Fibroblast of villous mesenchyme (primary cell): ENCODE results near the gene MCCC2. TPM values are rescaled to one million over a fixed set of nuclear protein-coding genes. Genes with fewer than 3 reads are reported as not detected.
"Not testable (repeated sequence)": the region's sequence is repeated elsewhere in the genome, so short reads cannot be mapped to it uniquely, and the experiment has no call there.

Experiments used
- DNase-seq: peaks from one replicate; pipeline ENCODE4 v3.0.0-alpha.2; 2010; ENCODE audit warnings: low read depth
- H3K4me3 ChIP-seq: 2 replicates; pipeline ENCODE4 v1.5.1; 2011; ENCODE audit warnings: low read depth, mild to moderate bottlenecking, low read length
- CTCF ChIP-seq: IDR thresholded peaks from 2 replicates; pipeline ENCODE4 v1.5.1; 2012; ENCODE audit warnings: low read depth, mild to moderate bottlenecking, low read length; ENCODE audit not compliant: insufficient read depth
- total RNA-seq: library from RNA; depleted of rRNA; stranded (reverse); fragments of >200 nt; gene quantifications from 2 replicates; pipeline ENCODE4 v1.2.3, GENCODE V29; 2012

MCCC2 gene
- total RNA-seq, 1 donor: 25.9 TPM

DNA sequence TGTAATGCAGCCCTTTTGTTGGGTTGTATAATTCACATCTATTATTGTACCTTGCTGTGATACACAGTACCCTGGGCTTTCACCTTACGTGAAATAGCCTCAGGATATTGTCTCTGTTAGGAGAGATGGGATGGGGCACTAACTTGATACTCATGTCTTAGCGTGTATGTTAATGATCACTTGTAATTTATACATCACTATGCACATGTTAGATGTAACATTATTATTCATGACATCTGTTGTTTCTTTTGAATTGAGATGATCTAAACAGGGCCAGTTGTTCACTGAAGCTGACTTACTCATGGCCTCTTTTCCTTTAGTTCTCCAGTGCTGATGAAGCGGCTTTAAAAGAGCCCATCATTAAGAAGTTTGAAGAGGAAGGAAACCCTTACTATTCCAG is 65.2 kb downstream of the MCCC2 start:
- no peak for TF ChIP-seq CTCF
- DNase-seq: no peak
- no peak overlapping the region for H3K4me3 ChIP-seq

DNA sequence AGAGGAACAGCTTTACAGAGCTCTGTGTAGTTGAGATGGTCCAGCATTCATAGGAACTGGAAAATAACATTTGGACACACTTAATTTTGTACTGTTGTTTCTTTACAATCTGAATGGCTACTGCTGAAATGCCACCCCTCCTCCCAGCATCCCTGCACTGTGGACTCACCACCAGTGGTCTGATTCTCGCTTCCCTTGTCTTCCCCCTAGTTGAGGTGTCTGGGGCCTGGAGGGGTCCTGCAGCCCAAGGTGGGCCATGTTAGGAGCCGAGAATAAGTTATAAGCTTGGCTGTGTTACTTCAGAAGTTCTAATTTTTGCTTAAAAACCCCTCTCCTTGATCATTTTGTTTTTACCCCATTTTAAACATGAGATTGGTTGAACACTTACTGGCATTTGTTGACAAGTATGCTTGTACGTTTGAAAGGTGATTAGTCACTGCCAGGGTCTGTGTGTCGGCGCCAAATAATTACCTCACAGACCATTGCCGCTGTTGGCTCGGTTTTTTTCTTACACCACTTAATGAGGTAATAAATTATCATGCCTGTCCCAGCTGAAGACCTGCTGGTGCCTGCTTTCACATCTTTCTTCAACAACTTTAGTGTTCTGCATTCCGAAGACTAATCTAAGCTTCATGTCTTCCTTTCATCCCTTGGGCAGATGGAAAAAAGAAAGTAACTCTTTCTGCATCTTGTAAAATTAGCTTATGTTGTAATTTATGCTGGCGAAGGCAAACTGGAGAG is 65.8 kb downstream of the MCCC2 start:
- DNase-seq: peak; percentile 32
- H3K4me3 ChIP-seq: no peak overlapping the region
- TF ChIP-seq CTCF: no peak

GRCh38 chr5:71658916-71659662 is 71.9 kb downstream of the MCCC2 start:
- H3K4me3 ChIP-seq: no peak overlapping the region
- no peak for TF ChIP-seq CTCF
- peak; percentile 2 for DNase-seq

GRCh38 chr5:71662381-71662780 is 75.2 kb downstream of the MCCC2 start:
- H3K4me3 ChIP-seq: no peak overlapping the region
- no peak for TF ChIP-seq CTCF
- DNase-seq: no peak

- no peak for DNase-seq
- TF ChIP-seq CTCF: no peak
- H3K4me3 ChIP-seq: no peak overlapping the region
Measured at GRCh38 chr5:71663191-71663969, 76.2 kb downstream of the MCCC2 start.

GRCh38 chr5:71664615-71665014 is 77.5 kb downstream of the MCCC2 start:
- not testable (repeated sequence) for H3K4me3 ChIP-seq

DNA sequence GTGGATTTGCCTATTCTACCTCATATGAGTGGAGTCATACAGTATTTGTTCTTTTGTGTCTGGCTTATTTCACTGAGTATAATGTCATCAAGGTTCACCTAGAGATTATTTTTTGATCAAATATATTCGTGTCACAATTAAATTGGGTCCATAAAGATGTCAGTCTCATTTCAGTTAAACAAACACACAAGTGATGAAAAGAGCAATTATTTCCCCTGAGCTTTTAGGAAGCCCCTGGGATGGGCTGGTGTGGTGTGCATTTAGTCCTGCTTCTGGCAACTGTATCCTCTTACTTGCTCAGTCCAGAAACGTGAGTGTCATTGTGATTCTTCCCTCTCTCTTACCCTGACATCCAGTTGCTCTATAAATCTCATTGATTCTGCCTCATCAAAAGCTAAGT is 79.2 kb downstream of the MCCC2 start:
- no peak for DNase-seq
- TF ChIP-seq CTCF: no peak
- no peak overlapping the region for H3K4me3 ChIP-seq

More at GRCh38 chr5:71664615-71665014, 77.5 kb downstream of the MCCC2 start:
- not testable (repeated sequence) for DNase-seq
